ENCODE data around the gene CALY.
A peak's percentile ranks its signal among the peaks of the same experiment; 100 is the strongest.
"Not testable (repeated sequence)": the region's sequence is repeated elsewhere in the genome, so short reads cannot be mapped to it uniquely, and the experiment has no call there.

CALY gene

DNA sequence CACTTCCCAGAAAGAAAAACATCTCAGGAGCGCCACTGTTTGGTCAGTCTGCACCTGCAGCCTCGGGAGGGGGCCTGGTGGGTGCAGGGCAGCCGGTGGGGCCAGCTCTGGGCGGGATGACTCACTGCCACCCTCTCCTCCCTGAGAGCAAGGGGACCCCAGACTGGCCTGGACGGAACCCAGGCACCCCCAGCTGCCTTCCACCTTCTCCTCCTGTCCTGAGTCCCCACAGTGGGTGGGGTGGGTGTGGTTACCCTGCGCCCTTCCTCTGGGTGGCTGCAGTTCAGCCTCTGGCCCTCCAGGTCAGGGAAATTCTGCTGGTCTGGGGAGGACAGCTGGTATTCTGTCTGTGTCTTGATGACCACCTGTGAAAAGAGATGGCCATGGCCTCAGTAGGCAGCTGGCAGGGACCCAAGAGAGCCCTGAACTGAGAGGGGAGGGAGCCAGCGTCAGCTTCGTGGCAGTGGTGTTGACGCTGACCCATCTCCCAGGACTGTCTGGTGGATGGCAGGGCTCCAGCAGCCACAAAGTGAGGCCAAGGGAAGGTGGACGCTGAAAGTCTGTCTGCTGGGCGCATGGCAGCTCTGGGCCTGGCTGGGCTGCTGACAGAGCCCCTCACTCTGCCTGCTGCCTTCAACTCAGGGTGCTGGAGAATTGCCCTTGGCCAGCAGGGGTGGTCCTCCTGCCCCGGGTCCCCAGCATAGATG lies 8.9 kb downstream of the CALY start:
- DNase-seq = no peak

DNA sequence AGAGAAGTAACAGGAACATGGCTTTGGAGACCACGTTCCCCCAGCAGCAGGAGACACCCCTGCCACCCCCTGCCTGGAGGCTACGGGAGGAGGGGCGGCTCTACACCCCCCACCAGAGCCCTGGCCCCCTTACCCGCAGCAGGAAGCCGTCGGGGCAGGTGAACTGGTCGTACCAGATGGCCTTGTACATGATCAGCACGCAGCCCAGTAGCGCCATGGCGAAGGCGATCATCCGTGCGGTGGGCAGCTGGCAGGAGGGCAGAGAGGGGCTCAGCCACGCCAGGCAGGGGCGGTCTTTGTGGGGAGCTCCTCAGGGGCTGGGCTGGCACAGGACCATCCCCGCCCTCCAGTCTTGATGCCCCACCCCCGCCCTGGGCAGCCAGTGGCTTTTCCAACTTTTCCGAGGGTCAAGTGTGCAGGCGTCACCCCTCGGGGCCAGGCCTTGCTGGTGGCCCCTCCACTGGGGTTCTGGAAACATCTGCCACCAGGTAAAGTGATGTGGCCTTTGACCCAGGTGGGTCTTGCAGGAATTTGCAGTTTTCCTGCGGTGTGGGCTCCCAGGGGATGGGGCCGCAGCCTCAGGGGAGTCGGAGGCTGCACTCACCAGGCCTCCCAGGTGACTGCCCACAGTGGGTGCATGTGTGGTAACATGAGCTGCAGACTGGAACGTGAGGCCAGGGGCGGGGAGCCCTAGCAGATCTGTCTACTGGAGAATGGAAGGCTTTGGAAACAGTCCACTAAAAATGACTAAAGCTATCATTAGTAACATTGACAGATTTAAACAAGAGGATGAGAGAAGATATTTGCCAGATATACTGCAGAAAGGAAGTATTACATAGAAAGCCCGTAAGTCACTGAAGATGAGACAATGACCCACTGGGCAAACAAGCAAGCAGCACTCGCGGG lies 9.7 kb downstream of the CALY start:
- no peak for DNase-seq

DNA sequence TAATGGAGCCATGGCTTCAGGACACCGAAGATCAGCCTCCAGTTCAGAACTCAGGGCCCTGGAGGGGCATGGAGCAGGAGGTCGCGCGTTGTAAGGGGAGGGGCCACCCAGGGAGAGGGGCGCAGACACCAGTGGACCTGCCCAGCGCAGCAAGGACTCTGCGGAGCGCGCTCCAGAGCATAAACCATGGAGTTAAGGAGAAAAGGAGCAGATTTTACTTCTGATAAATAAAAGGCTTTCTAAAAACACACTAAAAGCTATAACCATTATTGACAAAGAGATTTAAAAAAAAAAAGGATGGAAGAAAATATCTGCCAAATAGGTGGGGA lies 10.5 kb downstream of the CALY start:
- no peak for DNase-seq

DNA sequence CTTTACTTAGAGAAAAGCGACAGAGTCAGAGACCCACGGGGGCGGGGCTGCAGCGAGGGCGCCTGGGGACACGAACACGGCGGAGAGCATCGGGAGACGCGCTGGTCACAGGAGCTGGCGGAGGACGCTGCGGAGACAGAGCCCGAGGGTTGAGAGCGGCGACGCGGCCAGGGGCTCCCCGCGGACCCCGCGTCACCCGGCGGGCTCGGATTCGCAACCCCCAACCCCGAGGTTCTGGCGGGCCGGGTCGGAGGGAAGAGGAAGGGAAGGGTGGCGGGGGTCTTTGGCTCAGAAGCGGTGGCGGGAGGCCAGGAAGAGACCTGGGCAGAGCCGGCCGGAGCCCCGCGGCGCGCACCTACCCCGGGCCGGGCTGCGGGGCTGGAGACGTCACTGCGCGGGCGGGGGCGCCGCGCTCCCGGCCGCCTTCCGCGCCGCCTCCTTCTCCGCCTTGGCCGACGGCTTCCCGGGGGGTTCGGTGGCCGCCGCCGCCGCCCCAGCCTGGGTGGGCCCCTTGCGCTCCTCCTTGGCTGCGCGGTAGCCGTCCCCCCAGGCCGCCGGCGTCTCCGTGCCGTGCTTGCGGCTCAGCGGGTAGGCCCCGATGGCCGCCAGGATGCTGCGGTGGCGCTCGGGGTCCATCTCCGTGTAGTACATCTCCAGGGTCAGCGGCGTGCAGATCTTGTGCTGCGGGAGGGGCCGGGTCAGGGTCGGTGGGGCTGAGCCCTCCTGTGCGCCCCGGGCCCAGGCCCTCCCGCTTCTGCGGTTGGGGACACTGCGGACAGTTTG lies 11.1 kb downstream of the CALY start:
- DNase-seq = peak; percentile 31

DNA sequence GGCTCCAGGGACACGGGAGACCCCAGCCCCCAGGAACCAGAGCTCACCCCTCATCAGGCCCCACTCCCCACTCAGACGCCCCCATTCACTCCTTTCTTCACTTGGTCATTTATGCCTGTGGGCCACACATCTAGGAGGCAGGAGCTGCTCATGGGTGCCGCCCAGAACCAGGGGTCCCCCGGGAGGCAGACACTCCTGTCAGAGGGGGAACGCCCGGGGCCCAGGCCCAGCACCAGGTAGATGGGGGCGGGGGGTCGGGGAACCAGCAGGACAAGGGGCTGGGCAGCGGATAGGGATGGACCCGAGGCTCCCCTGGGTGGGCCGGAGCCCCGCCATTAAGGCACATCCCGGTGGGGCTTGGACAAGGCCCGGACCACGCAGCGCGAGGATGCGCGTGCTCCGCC lies 11.8 kb downstream of the CALY start:
- DNase-seq = no peak

DNA sequence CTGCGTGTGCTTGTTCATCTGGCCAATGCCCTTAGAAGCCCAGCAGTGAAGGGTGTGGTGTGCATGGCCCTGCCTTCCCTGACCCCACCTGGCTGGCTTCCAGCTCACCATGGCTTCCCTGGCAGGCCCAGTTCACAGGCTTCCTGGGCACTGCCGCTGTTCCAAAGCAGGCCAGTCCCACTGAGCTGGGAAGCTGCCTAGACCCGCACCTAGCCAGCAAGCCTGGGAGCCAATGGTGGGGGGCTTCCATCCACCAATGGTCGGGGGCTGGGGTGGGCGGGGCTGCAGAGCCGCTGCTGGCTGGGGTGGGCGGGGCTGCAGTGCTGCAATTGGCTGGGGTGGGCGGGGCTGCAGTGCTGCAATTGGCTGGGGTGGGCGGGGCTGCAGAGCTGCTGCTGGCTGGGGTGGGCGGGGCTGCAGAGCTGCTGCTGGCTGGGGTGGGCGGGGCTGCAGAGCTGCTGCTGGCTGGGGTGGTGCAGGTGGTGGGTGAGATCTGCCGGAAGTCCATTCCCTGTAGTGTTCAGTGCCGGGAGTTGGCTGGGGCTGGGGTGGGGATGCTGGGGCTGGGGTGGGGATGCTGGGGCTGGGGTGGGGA lies 12.4 kb downstream of the CALY start:
- DNase-seq = peak; percentile 80

DNA sequence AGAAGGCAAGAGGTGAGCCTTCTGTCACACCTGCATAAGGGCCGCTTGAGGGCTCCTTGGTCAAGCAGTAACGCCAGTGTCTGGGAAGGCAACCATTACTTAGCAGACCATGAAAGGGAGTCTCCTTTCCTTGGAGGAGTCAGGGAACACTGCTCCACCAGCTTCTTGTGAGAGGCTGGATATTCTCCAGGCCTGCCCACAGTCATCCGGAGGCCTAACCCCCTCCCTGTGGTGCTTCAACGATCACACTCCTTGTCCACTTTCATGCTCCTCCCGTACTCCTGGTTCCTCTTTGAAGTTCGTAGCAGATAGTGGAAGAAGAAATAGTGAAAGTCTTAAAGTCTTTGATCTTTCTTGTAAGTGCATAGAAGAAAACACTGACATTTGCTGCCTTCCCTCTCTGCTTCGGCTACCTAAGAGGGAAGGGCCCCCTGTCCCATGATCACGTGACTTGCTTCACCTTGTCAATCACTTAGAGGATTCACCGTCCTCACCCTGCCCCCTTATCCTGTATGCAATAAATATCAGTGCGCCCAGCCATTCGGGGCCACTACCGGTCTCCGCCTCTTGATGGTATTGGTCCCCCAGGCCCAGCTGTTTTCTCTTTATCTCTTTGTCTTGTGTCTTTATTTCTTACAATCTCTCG lies 14.5 kb downstream of the CALY start:
- DNase-seq = not testable (repeated sequence)

DNA sequence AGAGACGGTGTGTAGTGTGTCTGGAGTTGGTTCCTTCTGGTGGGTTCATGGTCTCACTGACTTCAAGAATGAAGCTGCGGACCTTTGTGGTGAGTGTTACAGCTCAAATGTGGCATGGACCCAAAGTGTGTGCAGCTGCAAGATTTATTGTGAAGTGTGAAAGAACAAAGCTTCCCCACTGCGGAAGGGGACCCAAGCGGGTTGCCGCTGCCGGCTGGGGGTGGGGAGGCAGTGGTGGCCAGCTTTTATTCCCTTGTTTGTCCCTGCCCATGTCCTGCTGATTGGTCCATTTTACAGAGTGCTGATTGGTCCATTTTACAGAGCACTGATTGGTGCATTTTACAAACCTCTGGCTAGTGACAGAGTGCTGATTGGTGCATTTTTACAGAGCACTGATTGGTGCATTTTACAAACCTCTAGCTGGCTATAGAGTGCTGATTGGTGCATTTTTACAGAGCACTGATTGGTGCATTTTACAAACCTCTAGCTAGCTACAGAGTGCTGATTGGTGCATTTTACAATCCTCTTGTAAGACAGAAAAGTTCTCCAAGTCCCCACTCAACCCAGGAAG lies 15.8 kb downstream of the CALY start:
- peak; percentile 16 for DNase-seq

DNA sequence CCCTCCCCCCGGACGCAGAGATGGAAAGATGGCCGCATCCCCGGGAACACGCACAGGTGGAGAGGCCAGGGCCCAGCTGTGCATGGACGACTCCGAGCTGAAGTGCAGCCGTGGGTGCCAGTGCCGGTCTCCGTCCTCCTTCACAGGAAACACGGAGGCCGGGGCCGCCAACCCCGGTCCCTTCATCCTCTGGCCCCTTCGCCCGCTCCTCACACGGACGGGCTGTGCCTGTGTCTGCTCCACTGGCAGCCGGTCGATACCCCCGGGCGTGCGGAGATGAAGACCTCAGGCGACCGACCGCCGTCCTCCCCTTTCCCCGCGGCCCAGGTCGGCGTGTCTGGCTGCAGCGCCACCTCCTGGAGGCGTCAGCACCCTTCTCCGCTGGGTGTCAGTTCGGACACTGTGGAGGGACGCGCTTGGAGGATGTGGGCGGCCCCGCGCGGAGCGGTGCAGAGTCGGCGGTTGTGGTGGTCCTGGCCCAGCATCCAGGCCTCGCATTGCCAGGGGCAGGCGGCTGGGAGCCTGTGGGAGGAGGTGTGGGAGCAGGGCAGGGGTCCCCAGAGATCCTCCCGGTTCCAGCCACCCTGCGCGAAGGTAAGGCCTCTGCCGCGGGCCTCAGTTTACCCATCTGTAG lies 18.1 kb downstream of the CALY start:
- peak; percentile 78 for DNase-seq

DNA sequence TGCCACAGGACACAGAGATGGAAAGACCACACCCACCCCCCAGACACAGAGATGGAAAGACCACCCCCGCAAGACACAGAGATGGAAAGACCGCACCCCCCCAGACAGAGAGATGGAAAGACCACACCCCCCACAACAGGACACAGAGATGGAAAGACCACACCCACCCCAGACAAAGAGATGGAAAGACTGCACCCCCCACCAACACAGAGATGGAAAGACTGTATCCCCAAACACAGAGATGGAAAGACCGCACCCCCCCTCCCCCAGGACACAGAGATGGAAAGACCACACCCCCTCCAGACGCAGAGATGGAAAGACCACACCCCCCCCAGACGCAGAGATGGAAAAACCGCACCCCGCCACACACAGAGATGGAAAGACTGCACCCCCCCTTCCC lies 20.0 kb downstream of the CALY start:
- DNase-seq = no peak

DNA sequence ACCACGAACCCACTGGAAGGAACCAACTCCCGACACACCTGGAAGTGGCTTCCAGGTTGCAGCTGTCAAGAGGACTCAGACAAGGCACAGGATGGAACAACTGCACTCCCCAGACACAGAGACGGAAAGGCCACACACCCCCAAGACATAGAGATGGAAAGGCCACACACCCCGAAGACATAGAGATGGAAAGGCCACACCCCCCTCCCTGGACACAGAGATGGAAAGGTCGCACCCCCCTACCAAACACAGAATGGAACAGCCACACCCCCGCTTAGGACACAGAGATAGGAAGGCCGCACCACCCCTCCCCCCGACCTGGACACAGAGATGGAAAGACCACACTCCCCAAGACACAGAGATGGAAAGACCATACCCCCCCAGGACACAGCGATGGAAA lies 20.4 kb downstream of the CALY start:
- DNase-seq = no peak

DNA sequence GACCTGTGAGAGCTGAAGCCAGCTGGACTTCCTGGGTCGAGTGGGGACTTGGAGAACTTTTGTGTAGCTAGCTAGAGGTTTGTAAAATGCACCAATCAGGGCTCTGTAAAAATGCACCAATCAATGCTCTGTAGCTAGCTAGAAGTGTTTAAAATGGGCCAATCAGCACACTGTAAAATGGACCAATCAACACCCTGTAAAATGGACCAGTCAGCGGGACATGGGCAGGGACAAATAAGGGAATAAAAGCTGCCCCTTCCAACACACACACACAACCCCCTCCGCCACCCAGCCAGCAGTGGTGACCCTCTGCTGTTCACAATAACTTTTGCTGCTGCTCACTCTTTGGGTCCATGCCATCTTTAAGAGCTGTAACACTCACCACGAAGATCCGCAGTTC lies 20.8 kb downstream of the CALY start:
- no peak for DNase-seq

DNA sequence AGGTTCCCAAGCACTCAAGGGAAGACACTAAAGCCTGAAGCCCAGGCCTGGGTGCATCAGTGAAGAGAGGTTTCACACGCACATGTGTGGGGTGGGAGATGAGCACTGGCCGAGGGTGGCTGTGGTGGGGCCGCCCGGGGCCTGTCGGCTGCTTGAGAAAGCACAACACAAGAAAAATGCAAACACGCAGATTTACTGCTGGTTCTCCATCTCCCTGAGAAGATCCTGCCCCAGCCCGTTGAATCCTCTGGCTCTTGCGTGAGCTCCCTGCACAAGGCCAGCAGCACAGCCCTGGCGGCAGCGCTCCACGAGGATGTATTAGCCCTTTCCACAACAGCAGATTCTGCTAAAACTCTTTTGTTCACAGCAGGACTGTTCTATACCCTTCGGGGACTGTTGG lies 21.8 kb downstream of the CALY start:
- no peak for DNase-seq

DNA sequence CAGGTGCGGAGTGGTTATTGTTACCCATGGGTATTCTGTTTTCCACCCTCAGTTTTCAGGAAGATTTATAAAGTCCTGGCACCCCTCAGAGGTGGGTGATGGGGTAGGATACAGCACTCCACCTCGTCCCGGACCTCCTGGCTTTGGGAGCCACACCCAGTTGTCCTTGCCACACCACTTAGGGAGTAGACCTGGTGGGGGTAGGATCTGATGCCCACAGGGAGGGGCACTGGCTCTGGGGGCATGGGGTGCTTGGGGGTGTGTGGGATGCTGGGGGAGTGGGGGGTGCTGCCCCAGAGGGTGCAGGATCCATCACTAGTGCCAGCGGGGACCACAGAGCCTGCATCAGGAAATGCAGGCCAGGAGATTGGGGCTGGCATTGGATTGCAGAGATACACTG lies 23.5 kb downstream of the CALY start:
- DNase-seq = no peak

DNA sequence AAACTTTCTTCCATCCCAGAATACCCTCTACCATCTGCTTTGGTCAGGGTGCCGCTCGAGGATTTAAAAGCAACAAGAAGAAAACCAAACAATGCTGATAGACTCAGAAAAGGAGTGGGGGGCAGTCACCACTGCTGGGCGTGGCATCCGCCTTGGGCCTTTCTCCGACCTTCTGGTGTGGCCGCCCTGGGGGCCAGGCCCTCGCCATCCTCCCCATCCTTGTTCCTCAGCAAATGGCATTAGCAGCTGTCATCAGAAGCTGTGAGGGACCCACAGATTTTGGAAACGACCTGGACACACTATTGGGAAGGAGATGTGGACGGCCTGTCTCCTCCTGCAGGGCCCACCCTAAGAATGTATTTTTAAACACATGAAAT lies 23.9 kb downstream of the CALY start:
- DNase-seq = no peak

DNA sequence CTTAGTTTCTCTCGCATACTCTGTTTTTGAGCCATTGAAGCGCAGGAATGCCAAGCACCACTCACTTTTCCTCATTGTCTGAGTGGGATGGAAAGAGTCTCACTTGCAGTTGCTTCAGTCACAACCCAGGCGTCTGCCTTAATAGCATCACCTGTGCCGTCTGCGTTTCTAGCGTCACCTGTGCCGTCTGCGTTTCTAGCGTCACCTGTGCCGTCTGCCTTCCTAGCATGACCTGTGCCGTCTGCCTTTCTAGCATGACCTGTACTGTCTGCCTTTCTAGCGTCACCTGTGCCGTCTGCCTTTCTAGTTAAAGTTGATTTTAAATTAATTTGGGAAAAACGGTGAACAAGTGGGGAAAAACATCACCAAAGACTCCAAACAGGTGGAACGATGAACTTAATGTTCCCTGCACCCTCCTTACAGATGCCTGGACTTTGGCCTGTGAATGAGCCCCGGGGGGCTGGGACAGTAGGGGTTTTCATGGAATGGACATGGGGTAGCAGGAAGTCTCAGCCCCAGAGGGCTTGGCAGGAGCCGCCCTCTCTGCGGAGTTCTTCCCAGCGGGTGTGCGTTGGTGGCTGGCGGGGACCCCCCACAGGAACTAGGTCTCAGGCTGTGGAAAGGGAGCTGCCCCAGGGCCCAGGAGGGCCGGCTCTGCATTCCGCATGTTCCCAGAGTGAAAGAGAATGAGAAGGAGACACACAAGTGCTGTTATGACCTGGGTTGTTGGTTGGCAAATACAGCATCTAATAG lies 24.5 kb downstream of the CALY start:
- no peak for DNase-seq

DNA sequence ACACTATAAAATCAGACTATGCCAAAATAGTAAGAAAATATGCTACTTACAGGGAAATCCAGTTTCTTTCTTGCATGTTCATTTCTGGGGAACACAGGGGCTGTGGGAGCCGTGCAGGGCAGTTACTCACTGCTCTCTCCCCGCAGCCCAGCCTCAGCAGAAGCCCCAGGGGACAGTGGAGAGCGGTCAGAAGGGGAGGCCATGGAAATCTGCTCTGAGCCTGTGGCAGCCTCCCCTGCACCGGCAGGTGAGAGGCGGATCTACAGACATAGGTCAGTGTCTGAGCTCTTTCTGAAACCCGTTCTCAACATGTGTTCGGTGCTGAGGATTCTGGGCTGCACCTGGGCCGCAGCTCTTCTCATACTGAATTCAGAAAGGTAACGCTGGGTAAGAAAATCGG lies 25.1 kb downstream of the CALY start:
- DNase-seq = no peak

DNA sequence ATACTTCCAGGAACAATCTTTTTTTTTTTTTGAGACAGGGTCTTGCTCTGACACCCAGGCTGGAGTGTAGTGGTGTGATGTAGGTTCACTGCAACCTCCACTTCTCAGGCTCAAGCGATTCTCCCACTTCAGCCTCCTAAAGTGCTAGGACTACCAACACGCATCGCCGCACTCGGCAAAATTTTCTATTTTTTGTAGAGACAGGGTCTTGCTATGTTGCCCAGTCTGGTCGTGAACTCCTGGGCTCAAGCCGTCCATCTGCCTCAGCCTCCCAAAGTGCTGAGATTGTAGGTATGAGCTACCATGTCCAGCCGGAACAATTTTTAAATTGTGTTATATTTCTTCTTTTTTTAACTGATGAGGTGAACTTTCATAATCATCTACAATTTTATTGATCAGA lies 25.9 kb downstream of the CALY start:
- DNase-seq = no peak

DNA sequence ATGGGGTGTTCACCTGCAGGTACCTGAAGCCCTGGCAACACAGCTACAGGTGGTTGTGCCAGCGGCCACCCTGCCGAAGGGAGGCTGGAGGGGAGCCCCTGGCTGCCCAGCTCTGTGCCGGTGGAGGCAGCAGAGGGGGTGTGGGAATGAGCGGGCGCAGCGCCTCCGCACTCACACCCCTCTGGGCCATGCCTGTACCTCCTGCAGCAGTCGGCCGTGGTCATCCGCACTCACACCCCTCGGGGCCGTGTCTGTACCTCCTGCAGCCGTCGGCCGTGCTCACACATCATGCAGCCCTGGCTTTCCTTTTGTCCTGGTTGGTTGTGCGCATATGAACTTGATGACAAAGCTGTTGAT lies 26.3 kb downstream of the CALY start:
- DNase-seq = no peak

DNA sequence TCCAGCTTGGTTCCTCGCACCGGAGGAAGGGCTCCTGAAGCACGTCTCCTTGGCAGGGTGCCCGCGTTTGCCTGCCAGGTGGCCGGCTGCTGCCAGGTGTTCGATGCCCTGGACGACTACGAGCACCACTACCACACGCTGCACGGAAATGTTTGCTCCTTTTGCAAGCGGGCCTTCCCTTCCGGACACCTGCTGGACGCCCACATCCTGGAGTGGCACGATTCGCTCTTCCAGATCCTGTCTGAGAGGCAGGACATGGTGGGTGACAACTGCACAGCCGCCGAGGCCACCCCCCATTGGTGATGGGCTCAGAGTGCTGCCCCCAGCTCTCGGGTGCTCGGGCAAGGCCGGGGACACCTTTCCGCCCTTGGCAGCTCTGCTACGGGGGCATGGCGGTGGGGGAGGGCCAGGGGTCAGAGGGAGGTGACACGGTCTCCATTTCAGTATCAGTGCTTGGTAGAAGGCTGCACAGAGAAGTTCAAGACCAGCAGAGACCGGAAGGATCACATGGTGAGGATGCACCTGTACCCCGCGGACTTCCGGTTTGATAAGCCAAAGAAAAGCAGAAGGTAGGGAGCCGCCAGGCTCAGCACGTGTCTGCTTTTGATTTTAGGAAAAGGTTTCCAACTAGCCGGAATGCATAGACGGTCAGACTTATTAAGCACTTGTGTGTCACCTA lies 26.8 kb downstream of the CALY start:
- no peak for DNase-seq
